Measurements from ENCODE around the gene NTMT1.

Gene NTMT1

DNA sequence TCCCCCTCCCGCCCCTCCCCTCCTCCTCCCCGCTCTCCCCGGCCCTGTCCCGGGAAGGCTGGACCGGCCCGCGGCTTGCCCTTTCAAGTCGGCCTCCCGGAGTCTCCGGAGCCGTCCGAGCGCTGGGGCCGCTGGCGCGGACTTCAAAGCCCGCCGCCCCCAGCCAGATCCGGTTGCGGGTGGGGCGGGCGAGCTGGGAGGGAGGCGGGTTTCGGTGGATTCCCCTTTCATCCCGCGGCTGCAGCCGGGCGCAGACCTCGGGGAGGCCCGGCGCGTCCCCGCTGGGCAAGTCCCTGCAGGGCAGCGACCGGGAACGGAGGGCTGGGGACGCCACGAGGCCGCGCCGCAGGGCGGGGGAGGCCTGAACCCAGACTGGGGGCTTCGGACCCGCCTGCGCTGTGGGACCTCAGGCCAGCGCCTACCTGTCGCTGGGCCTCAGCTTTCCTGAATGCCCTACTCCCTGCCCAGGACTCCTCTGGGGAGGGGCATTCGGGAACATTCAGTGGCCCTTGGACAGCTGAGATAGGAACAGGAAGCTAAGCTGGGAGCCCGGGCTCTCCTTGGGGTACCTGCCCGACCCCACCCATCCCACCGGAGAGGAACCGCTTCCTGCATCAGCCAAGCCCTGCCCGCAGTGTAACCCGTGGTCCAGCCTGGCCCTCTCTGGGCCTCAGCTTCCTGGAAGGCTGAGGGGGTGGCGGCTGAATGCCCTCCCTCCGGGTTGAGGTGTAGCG is 28.4 kb upstream of the NTMT1 start:
- DNase-seq, result no peak

GRCh38 chr9:129598089-129598596 is 27.8 kb upstream of the NTMT1 start:
- no peak for DNase-seq

- DNase-seq, result no peak
Measured at GRCh38 chr9:129601082-129601674, 24.8 kb upstream of the NTMT1 start.

DNA sequence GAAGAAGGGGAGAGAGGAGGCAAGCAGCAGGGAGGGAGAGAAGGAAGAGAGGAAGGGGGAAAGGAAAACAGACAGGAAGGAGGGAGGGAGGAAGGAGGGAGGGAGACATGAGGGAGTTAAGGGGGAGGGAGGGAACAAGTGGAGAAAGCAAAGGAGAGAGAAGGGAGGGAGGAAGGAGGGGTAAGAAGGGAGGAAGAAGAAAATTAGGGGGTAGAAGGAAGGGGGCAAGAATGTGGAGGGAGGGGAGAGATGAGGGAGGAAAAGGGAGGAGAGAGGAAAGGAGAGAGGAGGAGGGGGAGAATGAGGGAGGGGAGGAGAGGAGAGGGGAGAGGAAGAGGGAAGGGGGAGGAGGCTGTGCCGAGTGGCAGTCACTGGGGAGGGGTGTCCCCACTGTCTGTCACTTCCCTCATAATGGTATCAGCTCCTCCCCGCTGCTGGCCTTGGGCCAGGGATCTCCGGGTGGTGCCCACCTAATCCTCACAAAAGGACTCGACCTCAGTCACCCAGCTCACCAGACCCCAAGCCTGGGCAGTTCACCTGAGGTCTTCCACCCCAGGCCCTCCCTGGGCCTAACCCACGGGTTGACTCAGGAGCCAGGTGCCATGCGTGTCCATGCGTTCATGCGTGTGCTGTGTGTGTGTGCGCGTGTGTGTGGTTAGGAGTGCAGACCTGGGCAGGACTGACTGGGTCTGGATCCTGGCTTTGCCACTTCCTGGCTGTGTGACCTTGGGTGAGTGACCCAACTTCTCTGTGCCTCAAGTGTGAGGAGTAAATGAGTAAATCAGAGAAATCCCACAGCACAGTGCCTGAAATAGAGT is 23.2 kb upstream of the NTMT1 start:
- no peak for DNase-seq

GRCh38 chr9:129604056-129604765 is 21.8 kb upstream of the NTMT1 start:
- DNase-seq, result no peak

GRCh38 chr9:129604766-129605163 is 21.2 kb upstream of the NTMT1 start:
- DNase-seq, result no peak

GRCh38 chr9:129606161-129607026 is 19.6 kb upstream of the NTMT1 start:
- DNase-seq, result no peak

- DNase-seq, result no peak
Measured at GRCh38 chr9:129607027-129607387, 19.0 kb upstream of the NTMT1 start.

- DNase-seq, result no peak
Measured at GRCh38 chr9:129608561-129609481, 17.1 kb upstream of the NTMT1 start.

DNA sequence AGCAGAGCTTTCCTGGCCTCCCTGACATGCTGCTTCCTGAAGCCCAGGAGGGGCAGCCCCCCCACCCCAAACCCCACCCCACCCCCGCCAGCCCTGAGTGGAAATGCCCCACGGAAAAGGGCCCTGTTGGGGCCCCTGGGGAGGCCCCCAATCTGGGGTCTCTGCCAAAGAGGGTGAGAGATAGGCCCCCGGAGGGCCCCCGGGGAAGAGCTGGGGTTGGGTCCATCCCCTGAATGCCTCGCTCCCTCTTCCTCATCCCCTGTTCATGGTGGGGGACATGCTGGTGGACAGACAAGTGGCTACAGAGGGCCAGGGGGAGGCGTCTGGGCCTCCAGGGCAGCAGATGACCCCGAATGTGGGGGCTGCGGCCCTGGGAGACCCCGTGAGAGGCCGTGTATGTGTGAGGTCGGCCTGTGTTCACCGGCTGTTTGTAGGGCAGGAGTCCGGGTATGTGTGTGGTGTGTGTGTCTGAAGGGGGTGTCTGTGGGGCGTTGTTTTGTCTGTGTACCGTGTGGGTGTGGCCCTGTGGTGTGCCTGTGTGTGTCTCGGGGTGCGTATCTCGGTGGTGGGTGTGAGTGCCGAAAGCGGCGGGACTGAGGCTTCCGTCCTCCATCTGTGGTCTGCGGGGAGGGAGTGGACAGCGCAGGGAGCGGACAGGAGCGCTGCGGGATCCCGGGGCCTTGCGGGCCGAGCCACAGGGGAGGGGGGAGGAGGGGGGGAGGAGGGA is 16.3 kb upstream of the NTMT1 start:
- DNase-seq, result peak in 4 of 5 experiments; percentile 17 to 89 (median 52)

- DNase-seq, result no peak
Measured at GRCh38 chr9:129610213-129610472, 15.8 kb upstream of the NTMT1 start.

DNA sequence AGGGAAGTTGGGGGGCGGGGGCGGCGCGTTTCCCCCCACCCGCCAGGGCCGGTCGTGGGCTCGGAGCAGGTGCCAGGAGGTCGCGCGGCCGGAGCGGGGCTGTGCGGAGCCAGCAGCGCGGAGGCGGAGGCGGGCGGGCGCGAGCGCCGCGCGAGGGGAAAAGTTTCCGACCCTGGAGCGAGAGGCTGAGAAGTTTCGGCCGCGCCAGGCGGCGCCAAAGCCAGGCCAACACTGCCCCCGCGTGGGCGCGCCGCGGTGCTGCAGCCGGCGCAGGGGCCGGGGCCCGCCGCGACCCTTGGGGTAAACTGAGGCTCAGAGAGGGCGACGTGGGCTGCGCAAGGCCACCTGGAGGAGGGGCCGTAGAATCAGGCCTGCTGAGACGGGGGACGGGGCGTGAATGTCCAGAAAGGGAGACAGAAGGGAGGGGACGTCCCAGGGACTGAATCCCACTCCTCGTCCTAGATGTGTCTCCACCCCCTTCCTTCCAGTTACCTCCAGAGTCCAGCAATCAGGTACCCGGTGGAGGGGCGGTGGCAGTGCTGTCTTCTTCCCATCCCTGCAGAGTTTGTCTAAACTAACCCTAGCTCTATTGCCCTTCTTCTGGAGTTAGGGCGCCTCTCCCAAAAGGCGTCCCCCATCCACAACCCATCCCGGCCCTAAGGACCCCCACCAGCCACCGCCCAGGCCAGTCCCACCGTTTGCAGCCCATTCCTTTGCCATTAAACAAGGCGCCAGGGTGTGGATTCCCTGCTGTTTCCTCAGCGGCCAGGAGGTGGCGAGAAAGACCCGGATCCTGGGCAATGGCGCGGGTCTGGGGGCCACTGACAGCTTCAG is 15.3 kb upstream of the NTMT1 start:
- peak; percentile 44 to 71 (median 62) for DNase-seq

- no peak for DNase-seq
Measured at GRCh38 chr9:129611307-129611800, 14.6 kb upstream of the NTMT1 start.

GRCh38 chr9:129612123-129612522 is 13.8 kb upstream of the NTMT1 start:
- DNase-seq, result no peak

DNA sequence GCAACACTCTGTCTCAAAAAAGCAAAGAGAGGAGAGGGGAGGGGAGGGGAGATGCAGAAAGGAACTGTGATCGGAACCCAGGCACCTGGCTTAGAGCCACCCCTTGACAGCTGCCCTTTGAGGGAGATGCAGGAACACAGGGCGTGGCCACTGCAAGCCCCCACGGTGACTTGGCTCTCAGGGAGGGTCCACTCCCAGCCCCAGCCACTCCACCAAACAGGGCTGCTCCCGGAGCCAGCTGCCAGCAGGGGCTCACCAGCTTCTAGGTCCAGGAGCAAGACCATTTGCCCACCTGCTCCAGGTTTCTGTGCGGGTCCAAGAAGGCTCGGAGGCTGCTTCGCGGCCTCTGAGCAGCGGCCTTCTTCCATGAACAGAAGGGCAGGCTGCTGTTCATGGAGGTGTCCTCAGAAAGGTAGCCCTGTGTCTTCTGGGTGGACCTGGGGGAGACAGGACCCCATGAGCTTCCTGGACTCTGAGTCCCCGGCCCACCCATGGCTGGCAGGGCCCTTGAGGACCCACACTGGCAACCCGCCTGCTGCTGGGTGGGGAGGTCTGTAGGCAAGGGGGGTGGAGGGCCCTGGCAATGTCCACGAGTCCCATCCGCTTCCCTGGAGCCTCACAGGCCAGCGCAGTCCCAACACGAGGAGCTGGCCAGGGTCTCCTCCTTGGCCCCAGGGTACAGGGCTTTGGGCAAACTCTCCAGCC is 13.0 kb upstream of the NTMT1 start:
- DNase-seq, result no peak

DNA sequence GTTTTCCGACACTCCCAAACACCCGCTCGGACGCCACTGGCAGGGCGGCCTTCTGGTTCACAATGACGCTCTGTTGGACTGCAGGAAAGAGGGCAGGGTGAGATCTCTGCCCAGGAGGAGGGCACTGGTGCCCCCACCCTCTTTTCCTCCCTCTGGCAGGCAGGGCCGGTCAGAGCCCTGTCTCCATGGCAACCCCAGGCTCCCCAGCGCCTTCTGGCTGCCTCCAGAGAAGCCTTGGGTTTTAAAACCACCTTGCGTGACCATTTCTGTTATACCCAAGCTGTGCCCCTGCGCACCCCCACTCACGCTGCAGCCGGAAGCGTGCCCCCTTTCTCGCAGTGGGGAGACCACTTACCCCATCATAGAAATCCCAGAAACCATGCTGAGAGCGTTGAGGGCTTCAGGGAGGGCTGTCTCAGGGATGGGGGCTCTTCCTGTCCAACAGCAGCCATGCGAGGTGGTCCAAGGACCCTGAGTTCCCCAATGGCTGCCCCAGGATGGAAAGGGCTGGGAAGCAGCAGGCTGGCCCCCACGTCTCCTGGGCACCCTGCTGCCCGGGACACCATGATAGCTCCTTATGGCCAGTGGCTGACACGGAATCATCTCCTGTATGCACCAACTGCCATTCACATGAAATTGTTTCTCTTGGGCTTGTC is 12.3 kb upstream of the NTMT1 start:
- no peak for DNase-seq

- no peak for DNase-seq
Measured at GRCh38 chr9:129614932-129615331, 11.0 kb upstream of the NTMT1 start.

Measured in T-helper 2 cell (primary cell).